MM.1S (cell line): ENCODE results near the gene ZNF346.

Source experiments
- EZH2 ChIP-seq: fragments of 300-600 bp; sonication (generic); optimal IDR thresholded peaks from 2 replicates; pipeline ENCODE3; 2017; ENCODE audit warnings: low read depth, mild to moderate bottlenecking, antibody characterized with exemption, low read length, mixed read lengths
- EZH2phosphoT487 ChIP-seq: fragments of 300-600 bp; sonication (generic); IDR thresholded peaks from 2 replicates; pipeline ENCODE4 v1.6.1; 2018; ENCODE audit warnings: antibody characterized with exemption, low read length
- TF ChIP-seq, protein P1 (sequence below): fragments of 300-600 bp; sonication (generic); IDR thresholded peaks from 2 replicates; pipeline ENCODE4 v1.5.1; 2016; ENCODE audit warnings: antibody characterized with exemption, low read length, mixed read lengths

DNA sequence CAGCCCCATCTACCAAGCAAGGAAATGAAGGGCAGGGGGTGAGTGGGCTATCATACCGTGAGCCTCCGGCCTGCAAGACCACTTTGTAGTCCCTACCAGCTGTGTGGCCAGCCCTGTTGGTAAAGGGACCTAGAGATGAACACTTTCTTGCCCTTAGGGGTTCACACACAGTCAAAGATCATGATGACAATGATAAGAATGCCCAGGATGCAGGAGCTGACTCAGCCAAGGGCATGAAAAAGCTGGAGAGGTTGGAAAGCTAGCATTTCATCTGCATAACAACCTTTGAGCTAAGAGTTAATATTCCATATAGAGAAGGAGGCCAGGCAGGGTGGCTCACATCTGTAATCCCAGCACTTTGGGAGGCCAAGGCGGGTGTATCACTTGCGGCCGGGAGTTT lies 45.0 kb downstream of the ZNF346 start:
- TF ChIP-seq EZH2phosphoT487 = no peak
- TF ChIP-seq, protein P1, sequence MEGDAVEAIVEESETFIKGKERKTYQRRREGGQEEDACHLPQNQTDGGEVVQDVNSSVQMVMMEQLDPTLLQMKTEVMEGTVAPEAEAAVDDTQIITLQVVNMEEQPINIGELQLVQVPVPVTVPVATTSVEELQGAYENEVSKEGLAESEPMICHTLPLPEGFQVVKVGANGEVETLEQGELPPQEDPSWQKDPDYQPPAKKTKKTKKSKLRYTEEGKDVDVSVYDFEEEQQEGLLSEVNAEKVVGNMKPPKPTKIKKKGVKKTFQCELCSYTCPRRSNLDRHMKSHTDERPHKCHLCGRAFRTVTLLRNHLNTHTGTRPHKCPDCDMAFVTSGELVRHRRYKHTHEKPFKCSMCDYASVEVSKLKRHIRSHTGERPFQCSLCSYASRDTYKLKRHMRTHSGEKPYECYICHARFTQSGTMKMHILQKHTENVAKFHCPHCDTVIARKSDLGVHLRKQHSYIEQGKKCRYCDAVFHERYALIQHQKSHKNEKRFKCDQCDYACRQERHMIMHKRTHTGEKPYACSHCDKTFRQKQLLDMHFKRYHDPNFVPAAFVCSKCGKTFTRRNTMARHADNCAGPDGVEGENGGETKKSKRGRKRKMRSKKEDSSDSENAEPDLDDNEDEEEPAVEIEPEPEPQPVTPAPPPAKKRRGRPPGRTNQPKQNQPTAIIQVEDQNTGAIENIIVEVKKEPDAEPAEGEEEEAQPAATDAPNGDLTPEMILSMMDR = no peak
- TF ChIP-seq EZH2 = no peak
